GM19395 (cell line): ENCODE results near the gene PTPRK.

Experiments used
- ATAC-seq: cut with Tn5 transposase; IDR thresholded peaks from one replicate; pipeline ENCODE4 v1.9.1; 2021; ENCODE audit warnings: mild to moderate bottlenecking, moderate library complexity; ENCODE audit not compliant: unreplicated experiment

The PTPRK gene

DNA sequence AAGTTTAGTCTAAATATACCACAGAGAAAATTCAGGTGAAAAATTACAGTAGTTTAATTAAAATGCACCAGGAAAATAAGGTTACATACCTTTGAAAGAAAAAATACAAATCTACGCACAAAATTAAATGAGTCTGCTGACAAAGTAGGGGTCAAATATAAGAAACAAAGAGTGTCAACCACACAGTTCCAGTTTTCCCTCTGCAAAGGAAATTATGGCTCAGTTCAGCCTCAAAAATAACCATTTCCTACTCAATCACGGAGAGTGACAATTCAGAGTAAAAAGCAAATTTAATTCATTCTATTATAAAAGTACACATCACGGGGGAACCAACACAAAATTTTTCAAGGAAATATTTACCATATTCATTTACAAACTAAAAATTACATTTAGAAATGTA, 124.8 kb downstream of the PTPRK start:
- no peak for ATAC-seq

DNA sequence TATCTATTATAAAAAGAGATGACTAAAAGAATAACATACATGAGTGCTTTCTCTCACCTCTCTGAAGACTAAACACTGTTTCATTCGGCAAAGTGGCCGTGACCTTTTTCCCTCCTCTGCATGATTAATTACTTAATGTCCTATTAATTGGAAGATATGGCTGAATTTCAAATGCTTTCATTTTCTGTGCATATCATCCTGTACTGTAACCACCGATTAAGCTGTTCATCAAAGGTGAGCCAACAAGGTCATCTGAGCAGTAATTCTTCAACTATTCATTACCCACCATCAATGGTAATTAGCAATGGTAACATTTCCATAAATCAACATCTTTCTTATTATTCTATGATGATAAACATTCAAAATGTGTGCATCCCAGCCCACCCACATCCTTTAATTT, 125.2 kb downstream of the PTPRK start:
- ATAC-seq, result no peak

DNA sequence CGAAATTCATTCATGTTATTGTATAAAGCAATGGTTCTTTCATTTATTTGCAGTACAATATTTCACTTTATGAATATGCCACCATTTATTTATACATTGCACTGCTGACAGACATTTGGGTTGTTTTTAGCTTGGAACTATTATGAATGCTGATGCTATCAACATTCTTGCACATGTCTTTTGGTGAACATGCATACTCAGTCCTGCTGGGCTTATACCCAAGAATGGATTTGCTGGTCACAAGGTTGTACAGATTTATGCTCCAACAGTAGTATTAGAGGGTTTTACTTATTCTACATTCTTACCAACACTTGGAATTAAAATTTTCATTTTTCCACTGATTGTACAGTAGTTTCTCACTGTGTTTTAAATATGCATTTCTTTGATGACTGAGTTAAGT, 126.2 kb downstream of the PTPRK start:
- no peak for ATAC-seq

DNA sequence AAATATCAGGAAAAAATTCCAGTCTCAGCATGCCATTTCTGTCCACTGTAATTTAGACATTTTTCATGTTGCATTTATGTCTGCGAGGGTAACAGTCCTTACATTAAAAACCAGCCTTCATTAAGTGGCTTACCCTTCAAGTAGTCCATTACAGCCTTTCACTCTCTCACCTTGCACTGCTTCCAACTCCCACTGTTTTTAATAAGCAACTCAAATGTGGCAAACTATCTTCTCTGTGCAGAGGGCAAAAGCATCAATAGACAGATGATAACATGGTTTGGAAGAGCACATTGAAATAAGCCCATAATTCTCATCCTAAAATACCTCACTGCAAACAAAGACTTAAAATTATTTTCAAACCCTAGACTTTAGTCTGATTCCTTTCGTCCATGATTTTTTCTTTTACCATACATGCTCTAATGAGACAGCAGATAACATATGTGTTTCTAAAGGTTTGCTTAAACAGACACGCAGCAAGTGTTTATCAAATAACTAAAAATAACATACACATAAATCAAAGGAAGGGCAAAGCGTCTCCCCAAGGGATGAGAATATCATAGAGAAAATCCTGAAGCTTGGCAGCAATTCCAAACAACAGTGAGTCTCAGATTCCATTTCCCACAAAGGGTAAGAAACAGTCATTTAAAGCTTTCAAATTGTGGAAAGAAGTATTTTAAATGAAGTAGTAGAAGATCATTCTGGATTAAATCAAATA, 130.4 kb downstream of the PTPRK start:
- no peak for ATAC-seq

DNA sequence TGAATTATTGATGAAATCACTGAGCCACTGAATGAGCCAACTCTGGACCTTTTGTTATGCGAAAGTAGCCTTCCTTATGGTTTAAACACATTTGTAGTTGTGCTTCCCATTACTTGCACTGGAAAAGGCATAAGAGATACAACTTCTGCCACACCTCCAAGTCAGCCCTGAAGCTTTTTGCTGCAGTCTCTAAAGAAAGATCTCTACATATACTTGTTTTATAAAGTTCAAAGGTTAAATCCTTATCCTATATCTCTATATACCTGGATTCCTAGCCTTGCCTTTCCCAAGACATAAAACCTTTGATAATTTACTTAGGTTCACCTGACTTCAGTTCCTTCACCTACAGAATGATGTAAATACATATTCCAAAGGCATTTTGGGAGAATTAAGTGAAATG, 132.0 kb downstream of the PTPRK start:
- no peak for ATAC-seq

DNA sequence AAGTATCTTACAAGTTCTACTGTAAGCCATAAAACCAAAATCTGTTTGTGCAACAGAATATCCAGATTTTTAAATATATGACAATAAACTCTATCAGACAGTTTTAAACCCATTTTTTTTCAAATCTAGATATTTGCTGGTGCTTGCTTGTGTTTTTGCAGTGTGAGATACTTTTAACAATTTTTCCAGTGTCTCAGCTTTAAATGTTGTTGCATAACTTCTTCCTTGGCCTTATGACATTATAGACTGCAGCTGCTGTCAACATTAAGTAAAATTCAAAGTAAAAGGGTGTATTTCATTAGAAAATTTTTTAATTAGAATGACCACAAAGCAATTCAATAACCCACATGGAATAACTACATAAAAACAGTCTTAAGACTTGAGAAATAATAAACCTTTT, 139.5 kb downstream of the PTPRK start:
- no peak for ATAC-seq

DNA sequence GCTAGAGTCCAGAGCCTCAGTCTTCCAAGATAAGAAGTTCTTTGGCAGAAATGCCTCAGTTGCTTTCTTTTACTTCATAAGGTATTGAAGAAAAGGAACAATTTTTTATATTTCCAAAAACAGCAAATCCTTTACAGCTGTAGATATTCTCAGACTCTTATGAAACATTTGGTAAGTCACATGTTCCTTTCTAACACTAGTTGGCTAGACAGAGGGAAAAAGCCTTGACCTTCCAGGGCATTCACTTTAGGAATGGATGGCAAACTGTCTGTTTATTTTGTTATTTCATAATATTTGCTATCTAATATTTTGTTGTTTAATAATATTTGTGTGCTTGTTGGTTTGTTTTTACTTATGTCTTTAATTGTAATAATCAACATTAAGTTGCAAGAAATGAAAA, 140.8 kb downstream of the PTPRK start:
- ATAC-seq, result no peak

DNA sequence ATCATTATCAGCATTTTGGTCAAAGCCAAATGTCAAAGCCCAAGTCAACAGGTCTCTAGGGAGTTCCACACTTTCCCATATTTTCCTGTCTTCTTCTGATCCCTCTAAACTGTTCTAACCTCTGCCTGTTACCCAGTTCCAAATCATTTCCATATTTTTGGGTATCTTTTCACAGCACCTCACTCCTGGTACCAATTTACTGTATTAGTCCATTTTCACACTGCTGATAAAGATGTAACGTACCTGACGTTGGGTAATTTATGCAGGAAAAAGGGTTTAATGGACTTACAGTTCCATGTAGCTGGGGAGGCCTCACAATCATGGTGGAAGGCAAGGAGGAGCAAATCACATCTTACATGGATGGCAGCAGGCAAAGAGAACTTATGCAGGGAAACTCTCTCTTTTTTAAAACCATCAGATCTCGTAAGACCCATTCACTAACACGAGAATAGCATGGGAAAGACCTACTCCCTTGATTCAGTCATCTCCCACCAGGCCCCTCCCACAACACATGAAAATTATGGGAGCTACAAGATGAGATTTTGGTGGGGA, 143.4 kb downstream of the PTPRK start:
- ATAC-seq, result no peak

DNA sequence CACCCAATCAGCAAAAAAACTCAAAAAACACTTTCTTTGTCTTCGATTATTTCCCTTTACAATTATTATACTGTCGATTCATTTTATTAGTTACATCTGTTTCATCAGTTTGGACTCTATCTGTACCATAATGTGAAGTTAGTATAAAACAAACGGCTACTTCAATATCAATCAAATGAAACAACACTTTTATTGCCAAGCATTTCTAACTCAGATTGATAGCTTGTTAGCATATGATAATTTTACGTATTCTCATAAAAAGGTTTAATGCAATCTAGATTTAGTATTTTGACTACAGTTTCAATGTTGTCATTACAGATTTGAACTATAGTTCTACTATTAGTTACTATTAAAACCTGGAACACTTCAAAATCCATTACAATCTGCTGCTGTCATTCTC, 149.3 kb downstream of the PTPRK start:
- no peak for ATAC-seq

DNA sequence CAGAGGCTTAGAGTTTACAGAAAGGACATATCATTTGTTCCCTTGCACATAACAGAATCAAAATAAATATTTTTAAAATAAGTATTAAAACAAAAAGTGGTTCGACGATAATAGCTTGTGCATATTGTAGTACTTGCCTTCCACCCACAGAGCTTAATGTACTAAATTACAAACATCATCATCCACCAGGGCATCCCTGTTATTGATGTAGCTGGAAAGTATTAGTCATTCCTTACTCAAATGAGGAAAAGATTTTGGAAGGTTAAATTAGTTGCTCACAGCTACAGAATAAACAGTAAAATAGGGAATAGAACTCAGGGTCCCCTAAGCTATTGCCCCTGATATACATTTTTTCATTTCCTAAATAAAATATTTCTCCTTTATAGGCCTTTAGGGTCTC, 150.3 kb downstream of the PTPRK start:
- no peak for ATAC-seq

DNA sequence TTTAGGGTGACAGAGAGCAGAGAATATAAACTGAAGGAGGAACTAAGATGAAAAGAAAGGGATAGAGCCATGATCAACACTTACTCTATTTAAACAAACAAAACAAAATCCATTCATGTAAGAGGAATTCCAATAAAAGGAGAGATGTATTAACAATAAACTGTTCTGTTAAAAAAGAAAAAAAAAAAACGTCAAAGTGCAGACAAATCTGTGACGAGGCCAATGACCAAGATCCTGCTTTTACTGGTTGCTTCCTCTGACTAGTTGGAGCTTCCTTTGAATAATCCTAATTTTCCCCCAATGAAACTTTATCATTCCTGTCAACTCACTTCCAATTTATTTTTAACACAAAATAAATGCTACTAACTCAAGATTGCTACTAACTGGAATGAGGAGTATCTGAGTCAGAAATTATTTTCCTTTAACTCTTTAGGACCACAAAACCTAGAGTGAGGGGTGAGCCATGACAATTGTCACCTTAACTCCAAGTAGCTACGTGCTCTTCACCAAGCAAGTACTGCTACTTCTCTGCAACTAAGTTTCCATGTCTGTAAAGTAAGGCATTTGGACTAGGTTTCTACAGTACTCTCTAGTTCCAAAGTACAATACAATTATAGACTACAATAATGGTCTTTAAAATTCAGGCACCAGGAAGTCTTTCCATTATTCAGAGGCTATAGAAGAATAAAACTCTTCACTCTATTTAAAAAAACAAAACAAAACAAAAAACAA, 152.0 kb downstream of the PTPRK start:
- ATAC-seq, result no peak

DNA sequence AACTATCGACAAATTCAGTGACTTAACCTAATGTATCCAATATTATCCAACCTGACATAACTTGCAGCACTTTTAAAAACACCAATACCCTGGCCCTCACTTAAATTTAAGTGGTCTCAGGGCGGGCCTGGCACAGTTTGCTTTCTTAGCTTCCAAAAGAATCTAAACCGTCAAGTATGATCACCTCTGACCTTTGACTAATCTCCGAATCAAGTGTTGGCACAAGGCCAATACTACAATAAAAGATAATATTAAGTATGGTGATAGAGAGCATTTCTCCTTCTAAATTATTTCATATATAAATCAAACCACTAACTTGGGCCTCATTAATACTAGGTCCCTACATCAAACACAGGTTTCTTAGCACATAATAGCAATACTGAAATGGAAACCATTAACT, 153.0 kb downstream of the PTPRK start:
- ATAC-seq, result no peak

DNA sequence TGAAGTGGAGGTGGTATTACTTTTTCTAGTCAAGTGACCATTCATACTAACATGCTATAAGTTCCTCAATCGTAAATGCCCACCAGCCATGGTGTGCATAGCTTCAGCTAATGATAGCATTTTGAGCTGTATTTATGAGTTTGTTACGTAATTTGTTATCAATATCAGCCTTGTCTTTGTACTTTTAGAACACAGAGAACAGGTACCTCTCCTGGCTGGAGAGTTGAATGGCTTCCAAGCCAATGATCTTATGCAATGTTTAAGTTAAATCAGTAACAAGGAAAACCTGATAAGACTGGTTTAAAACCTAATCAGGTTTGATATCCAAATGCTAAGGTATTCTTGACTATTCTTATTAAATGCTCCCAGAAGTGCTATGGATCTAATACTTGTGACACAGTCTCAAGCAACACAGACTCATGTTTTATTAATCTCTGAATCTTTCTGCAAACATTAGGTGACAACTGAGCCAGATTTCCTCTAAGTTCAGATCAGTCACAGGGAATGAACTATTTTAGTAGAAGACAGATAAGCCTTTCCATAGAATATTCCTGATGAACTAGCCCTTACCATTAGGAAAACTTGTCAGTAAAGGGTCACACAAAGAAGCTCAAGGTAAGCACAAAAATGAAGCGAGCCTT, 154.8 kb downstream of the PTPRK start:
- ATAC-seq, result no peak

DNA sequence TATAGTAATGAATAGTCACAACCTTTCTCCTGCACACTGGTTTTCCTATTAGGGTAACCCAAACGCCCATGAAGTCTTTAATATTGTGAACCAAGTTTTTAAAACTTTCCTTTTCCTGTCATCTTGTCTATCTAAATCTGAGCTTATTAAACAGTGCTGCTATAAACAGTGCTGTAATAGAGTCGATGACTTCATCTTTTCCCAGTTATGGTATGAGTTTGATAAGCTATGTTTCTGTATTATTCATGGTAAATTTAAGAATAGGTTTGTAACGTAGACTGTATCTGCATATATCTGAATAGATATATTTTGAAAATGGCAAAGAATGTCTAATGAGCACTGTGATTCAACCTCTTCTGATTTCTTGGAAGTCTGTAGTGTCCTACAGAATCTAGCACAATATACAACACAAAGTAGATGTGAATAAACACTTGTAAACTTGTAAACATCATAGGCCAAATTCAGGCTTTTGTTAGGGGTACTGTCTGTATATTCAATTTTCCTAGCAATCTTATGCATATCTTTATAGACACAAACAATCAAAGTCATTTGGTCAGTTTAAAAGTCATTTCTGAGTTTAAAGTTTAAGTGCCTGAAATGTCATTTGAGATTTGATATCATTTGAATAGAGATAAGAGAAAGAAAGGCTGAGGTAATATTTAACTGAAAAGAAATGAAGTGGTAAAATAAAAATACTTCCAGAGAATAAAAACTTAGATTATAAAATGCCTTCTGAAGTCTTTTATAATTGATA, 155.5 kb downstream of the PTPRK start:
- no peak for ATAC-seq

DNA sequence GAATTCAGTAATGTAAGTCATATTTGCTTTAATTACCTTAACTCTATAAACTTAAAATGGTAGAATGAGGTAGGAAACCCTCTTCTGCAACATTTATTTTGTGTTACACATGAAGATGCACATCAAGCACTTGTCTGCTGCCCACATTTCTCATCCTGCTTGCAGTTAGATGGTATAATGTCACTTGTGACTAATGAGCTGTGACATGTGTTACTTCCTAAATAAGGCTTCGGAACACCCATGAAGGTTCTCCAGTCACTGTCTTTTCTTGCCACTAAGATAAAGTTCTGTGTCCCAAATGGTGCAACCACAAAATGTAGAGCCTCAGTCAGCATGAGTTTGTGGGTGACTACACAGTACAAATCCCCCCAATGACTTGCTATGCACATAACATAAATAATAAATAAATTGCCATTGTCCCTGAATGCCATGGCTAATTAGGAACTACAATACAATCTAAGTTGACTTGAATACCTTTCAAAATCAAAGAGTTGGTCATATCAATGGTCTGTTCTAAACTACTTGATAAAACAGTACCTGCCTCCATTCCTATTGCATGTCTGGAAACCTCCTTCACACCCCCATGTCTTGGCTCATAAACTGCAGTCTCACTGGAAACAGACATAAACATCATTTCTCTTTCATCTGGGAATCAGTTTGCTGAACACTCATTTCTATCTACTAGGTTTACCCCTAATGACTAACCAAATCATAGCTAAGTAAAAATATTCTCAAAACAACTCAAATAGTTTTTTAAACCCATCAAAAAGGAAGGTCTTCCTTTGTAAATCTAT, 157.2 kb downstream of the PTPRK start:
- ATAC-seq, result no peak

DNA sequence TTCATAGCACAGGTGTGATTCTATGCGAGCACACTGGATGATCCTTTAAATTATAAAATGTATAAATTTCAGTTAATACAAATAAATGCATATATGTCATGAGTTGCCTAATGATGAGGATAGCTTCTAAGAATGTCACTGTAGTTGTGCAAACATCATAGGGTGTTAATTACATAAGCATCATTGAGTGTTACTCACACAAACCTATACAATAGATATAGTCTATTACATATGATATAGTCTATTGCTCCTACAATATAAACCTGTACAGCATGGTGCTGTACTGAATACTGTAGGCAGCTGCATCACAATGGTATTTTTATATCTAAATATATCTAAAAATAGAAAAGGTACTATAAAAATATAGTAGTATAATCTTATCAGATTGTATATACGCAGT, 159.0 kb downstream of the PTPRK start:
- ATAC-seq, result no peak

DNA sequence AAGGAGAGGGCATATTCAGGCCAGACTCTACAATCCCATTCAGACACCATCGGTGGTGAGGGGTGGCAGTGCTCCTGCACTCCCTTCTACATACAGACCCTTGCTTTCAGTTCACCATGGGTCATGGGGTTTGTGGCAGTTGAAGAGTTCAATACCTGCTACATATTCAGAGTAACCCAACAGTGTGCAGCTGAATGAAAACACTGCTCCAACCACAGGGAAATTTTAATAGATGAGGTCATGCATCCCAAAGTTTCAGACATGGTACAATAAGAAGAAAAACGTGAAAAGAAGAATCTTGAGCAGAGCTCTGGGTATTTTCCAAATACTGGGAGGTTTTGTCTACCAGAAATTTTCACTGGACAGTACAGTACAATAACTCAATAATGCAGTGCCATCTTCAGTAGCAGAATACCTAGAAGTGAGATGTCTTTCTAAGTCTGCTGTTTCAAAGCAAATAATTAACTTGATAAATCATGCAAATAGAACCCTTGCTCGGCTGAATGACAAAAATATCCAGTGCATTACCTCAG, 162.1 kb downstream of the PTPRK start:
- ATAC-seq, result no peak

DNA sequence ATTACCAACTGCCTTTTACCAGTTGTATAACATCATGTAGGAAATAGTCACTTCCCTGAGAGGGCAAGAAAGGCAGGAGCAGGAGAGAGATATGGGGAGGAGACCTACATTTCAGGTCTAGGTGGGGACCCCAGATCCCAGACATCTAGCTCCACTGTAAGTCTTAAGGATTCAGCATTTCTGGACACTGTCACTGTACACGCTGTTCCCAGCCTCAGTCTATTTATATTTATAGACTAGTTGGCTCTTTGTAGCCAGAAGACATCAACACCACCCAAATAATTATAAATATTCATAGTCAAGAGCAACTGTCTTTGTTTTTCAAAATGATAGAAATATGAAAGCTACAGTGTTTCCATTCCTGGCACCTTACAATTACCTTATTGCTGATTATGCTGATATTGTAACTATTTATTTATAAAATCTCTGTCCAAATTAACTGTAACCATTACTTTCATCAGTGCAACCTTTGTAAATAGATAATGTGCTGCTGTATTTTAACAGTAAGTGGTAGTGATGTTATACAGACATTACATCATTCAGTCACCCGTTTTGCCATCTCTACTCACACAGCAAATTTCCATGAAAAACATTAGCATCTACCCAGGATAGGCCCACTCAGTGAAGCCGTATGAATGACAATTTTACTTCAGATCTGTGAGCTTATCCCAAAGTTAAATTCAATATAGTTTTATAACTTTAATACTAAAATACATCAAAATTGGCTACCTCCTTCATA, 162.8 kb downstream of the PTPRK start:
- no peak for ATAC-seq

DNA sequence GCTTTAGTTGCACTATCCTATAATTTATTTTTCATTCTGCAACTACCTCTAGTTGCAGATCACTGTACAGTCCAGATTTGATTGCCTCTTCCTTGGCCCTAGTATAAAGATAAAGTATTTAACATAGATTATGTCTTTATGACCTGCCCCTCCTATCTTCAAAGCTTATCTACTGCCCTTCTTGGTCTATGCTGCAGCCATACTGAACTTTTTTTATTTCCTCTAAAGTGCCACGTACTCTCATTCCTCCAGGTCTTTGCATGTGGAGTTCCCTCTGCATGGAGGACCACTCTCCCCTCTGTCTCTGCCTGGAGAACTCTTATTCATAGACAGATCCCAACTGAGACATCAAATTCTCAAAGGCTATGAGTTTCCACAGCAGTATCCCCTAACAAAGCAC, 168.0 kb downstream of the PTPRK start:
- ATAC-seq, result no peak

DNA sequence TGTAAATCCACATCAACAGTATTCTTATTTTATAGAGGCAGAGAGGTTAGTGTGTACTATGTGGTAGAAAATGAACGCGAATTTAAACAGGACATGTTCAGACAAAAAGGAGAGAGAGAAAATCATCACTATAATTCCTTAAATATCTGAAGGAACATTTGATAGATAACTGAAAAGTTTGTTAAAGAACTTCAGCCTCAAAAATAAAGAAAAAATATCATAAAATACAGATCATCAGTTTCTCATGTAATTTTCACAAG, 169.2 kb downstream of the PTPRK start:
- no peak for ATAC-seq
